ENCODE results near the gene FRMPD2.

FRMPD2 gene

DNA sequence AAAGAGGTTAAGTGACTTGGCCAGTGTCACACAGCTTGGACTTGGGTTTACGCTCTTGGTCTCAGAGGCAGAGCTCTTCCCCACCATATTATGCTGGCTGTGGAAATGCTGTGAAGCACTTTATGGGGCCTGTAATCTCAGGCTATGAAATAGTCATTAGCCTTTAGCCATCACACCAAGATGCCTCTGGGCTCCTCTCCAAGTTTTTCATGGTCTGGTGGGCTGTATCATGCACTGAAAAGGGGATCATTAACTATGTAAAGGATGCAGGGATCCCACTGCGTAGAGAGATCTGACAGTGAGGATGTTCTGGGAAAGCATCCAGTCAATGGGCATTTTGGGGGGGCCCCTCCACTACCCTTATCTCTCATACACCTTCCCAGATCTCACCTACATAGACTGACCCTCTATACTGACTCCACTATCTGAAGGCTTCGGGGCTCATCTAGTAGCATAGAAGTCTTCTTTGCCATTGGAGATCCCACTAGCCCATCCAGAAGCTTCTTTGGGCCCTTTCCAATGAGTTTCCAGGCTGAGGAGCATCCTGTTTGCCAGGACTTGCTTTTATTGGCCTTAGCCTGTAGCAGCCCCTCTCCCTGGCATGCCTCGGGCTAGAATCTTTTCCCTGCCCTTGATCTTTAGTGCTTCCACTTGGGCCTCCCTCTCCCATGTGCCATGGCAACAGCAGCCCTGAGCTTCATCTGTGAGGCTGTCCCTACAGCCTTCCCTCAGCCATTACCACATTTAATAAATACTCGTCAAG is 19.6 kb downstream of the FRMPD2 start:
- no peaks in the 10 kb centered on the region for H3K4me1 ChIP-seq (ENCODE audit: insufficient read depth, low read length, poor library complexity, severe bottlenecking)
- H3K9me2 ChIP-seq (replicated peaks; ENCODE audit: low read depth, low read length) = no peaks in the 10 kb centered on the region
- H3K4me2 ChIP-seq (ENCODE audit: low read depth, low read length, poor library complexity, severe bottlenecking) = no peak overlapping the region
- no peak overlapping the region for H2AFZ ChIP-seq (ENCODE audit: low read length)
- no peak overlapping the region for H3K4me3 ChIP-seq (ENCODE audit: low read length, poor library complexity, severe bottlenecking)
- H3K36me3 ChIP-seq (ENCODE audit: insufficient read depth, low read length) = no peaks in the 10 kb centered on the region
- no peak overlapping the region for H3K9ac ChIP-seq (ENCODE audit: low read depth, low read length, poor library complexity, severe bottlenecking)
- TF ChIP-seq EZH2phosphoT487 (IDR thresholded peaks at IDR 0.05; ENCODE audit: borderline replicate concordance) = no peak
- TF ChIP-seq, protein P1, sequence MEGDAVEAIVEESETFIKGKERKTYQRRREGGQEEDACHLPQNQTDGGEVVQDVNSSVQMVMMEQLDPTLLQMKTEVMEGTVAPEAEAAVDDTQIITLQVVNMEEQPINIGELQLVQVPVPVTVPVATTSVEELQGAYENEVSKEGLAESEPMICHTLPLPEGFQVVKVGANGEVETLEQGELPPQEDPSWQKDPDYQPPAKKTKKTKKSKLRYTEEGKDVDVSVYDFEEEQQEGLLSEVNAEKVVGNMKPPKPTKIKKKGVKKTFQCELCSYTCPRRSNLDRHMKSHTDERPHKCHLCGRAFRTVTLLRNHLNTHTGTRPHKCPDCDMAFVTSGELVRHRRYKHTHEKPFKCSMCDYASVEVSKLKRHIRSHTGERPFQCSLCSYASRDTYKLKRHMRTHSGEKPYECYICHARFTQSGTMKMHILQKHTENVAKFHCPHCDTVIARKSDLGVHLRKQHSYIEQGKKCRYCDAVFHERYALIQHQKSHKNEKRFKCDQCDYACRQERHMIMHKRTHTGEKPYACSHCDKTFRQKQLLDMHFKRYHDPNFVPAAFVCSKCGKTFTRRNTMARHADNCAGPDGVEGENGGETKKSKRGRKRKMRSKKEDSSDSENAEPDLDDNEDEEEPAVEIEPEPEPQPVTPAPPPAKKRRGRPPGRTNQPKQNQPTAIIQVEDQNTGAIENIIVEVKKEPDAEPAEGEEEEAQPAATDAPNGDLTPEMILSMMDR (conservative IDR thresholded peaks at IDR 0.05; ENCODE audit: low read length) = no peak
- no peaks in the 10 kb centered on the region for H3F3A ChIP-seq (ENCODE audit: low read depth)
- H3K79me2 ChIP-seq (ENCODE audit: insufficient read depth, low read length) = no peaks in the 10 kb centered on the region
- H4K20me1 ChIP-seq (ENCODE audit: insufficient read depth, low read length, poor library complexity, severe bottlenecking) = no peaks in the 10 kb centered on the region
- no peaks in the 10 kb centered on the region for H3K9me3 ChIP-seq (ENCODE audit: insufficient read depth, low read depth, low read length)
- H3K27me3 ChIP-seq (ENCODE audit: insufficient read depth, low read length, poor library complexity, severe bottlenecking) = no peaks in the 10 kb centered on the region

DNA sequence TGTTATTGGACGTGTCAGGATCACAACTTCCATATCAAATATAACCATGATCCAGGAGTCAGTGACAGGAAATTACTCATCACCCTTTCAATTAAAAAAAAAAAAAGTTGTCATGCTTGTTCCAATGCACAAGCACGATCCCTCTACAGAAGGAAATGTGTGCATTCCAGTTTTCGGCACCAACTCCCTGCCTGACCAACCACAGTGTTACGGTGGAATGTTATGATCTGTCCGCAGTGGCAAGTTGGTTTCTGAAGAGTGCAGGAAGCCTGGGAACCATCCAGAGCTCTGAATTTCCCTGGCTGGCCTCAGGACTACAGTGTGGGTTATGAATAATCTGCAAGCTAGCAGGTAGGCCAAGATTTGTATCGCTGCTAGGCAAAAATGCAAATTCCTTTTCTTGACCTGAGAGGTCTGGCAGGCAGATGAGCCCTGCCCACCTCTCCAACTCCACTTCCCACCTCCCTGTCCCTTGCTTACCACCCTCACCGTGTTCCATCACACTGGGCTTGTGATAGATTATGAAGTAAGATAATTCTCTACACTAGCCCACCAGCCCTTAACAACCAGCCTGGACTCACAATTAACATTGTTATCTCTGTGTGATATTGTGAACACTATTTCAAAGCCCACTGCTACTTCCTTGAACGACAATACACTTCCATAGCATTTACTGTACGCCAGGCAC is 20.4 kb downstream of the FRMPD2 start:
- Histone ChIP-seq H2AFZ (ENCODE audit: low read length) (no peak overlapping the region), H3K9me3 (ENCODE audit: insufficient read depth, low read depth, low read length) (no peaks in the 10 kb centered on the region), H3K4me2 (ENCODE audit: low read depth, low read length, poor library complexity, severe bottlenecking) (no peak overlapping the region), H3K36me3 (ENCODE audit: insufficient read depth, low read length) (no peaks in the 10 kb centered on the region), H3K4me3 (ENCODE audit: low read length, poor library complexity, severe bottlenecking) (no peak overlapping the region), H4K20me1 (ENCODE audit: insufficient read depth, low read length, poor library complexity, severe bottlenecking) (no peaks in the 10 kb centered on the region), H3F3A (ENCODE audit: low read depth) (no peaks in the 10 kb centered on the region), H3K9me2 (replicated peaks; ENCODE audit: low read depth, low read length) (no peaks in the 10 kb centered on the region), H3K9ac (ENCODE audit: low read depth, low read length, poor library complexity, severe bottlenecking) (no peak overlapping the region), H3K4me1 (ENCODE audit: insufficient read depth, low read length, poor library complexity, severe bottlenecking) (no peaks in the 10 kb centered on the region), H3K27me3 (ENCODE audit: insufficient read depth, low read length, poor library complexity, severe bottlenecking) (no peaks in the 10 kb centered on the region), H3K79me2 (ENCODE audit: insufficient read depth, low read length) (no peaks in the 10 kb centered on the region)
- TF ChIP-seq, protein P1 (conservative IDR thresholded peaks at IDR 0.05; ENCODE audit: low read length) = no peak
- no peak for TF ChIP-seq EZH2phosphoT487 (IDR thresholded peaks at IDR 0.05; ENCODE audit: borderline replicate concordance)

DNA sequence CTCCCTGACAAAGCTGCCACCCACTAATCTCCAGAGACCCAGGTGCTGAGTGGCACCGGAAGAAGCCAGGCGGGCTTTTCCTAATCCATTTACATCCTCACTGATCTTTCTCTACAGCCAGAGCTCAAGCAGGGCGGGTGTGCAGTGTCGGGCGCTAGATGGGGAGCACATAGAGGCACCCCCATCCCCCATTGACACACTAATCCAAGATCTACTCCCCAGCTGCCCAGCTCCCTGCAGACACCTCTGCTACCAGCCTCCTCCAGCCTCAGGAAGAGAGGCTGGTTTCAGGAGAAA is 22.2 kb downstream of the FRMPD2 start:
- Histone ChIP-seq H3K4me2 (ENCODE audit: low read depth, low read length, poor library complexity, severe bottlenecking) (no peak overlapping the region), H3K36me3 (ENCODE audit: insufficient read depth, low read length) (no peaks in the 10 kb centered on the region), H3K9me2 (replicated peaks; ENCODE audit: low read depth, low read length) (no peaks in the 10 kb centered on the region), H3F3A (ENCODE audit: low read depth) (no peaks in the 10 kb centered on the region), H3K79me2 (ENCODE audit: insufficient read depth, low read length) (no peaks in the 10 kb centered on the region), H3K4me1 (ENCODE audit: insufficient read depth, low read length, poor library complexity, severe bottlenecking) (no peaks in the 10 kb centered on the region), H3K27me3 (ENCODE audit: insufficient read depth, low read length, poor library complexity, severe bottlenecking) (no peaks in the 10 kb centered on the region), H3K9ac (ENCODE audit: low read depth, low read length, poor library complexity, severe bottlenecking) (no peak overlapping the region), H3K4me3 (ENCODE audit: low read length, poor library complexity, severe bottlenecking) (no peak overlapping the region), H2AFZ (ENCODE audit: low read length) (no peak overlapping the region), H4K20me1 (ENCODE audit: insufficient read depth, low read length, poor library complexity, severe bottlenecking) (no peaks in the 10 kb centered on the region), H3K9me3 (ENCODE audit: insufficient read depth, low read depth, low read length) (no peaks in the 10 kb centered on the region)
- no peak for TF ChIP-seq EZH2phosphoT487 (IDR thresholded peaks at IDR 0.05; ENCODE audit: borderline replicate concordance)
- TF ChIP-seq, protein P1 (conservative IDR thresholded peaks at IDR 0.05; ENCODE audit: low read length) = no peak

All from Loucy (cell line).